Heart left ventricle (tissue), 16 donors: ENCODE data around the gene RAB13. TPM values are rescaled to one million over a fixed set of nuclear protein-coding genes. Genes with fewer than 3 reads are reported as not detected.
A peak's percentile ranks its signal among the peaks of the same experiment; 100 is the strongest.

ENCODE experiments used
- ATAC-seq, 4 donors: fragments of 200-7000 bp; cut with Tn5 transposase; one replicate each; pipeline ENCODE4 v1.9.1; 2020 to 2022; ENCODE audit warnings: moderate library complexity in 4 of 4, mild to moderate bottlenecking in 3 of 4, moderate number of reproducible peaks in 1 of 4
- DNase-seq, 5 donors: peaks; one replicate each; pipeline ENCODE4 v3.0.0-alpha.2; 2020
- H3K27ac ChIP-seq, 12 donors: fragments of 200-600 bp; sonication (generic) in 4 of 12; one replicate each; pipeline versions ENCODE4 v1.5.0 to v1.8.0; 2016 to 2022; ENCODE audit warnings: mild to moderate bottlenecking in 2 of 12
- H3K27me3 ChIP-seq, 9 donors: fragments of 200-600 bp; sonication (generic) in 2 of 9; one replicate each; pipeline versions ENCODE4 v1.5.1 to v1.8.0; 2016 to 2022; ENCODE audit warnings: mild to moderate bottlenecking in 3 of 9
- H3K36me3 ChIP-seq, 9 donors: fragments of 200-600 bp; sonication (generic) in 2 of 9; one replicate each; pipeline versions ENCODE4 v1.5.0 to v1.8.0; 2018 to 2022; ENCODE audit warnings: mild to moderate bottlenecking in 2 of 9
- H3K4me1 ChIP-seq, 12 donors: fragments of 200-600 bp; sonication (generic) in 4 of 12; one replicate each; pipeline versions ENCODE4 v1.5.0 to v1.8.0; 2016 to 2022; ENCODE audit warnings: mild to moderate bottlenecking in 3 of 12
- H3K4me3 ChIP-seq, 12 donors: fragments of 200-600 bp; sonication (generic) in 4 of 12; one replicate each; pipeline versions ENCODE4 v1.5.0 to v1.8.0; 2017 to 2022; ENCODE audit warnings: mild to moderate bottlenecking in 9 of 12, moderate library complexity in 4 of 12
- H3K9me3 ChIP-seq, 12 donors: fragments of 200-600 bp; sonication (generic) in 4 of 12; one replicate each; pipeline versions ENCODE4 v1.5.0 to v1.8.0; 2016 to 2022; ENCODE audit warnings: mild to moderate bottlenecking in 1 of 12
- POLR2A ChIP-seq, 2 donors: fragments of 450-650 bp; IDR thresholded peaks; one replicate each; pipeline ENCODE4 v1.6.1; 2017; ENCODE audit warnings: antibody characterized with exemption in 2 of 2, mild to moderate bottlenecking in 2 of 2, moderate library complexity in 2 of 2
- WGBS, 4 donors: extraction: QIAGEN DNeasy Blood & Tissue Kit in 2 of 4; methylation state at CpG; one replicate each; pipeline versions ENCODE4 v1.1.5 to v1.1.7; 2013 to 2018; 5-methylcytosine and 5-hydroxymethylcytosine counted together
- intact Hi-C, 10 donors: fragments of 100-400 bp; cut with DNase I; formaldehyde crosslinking; loops; one replicate each; pipeline versions ENCODE4 v1.11.1 to v1.14.2; 2022
- polyA plus RNA-seq, 2 donors: library from polyadenylated mRNA; stranded (reverse); fragments of 200-250 nt; gene quantifications; one replicate each; pipeline ENCODE4 v1.2.3, GENCODE V29; 2013
- total RNA-seq, 9 donors: library from RNA; depleted of rRNA in 2 of 9; stranded (reverse); fragments of >200 nt in 2 of 9; fragmentation: NEBNext Ultra II Directional in 3 of 9; extraction: Animal tissue kit (Norgen Biotek cat#: 25700) in 3 of 9; gene quantifications; one replicate each; pipeline versions ENCODE4 v1.1.0 to v1.2.4, GENCODE V29; 2016 to 2023
- TF ChIP-seq, protein P1 (sequence below), 12 donors: fragments of 200-600 bp; sonication (generic) in 4 of 12; IDR thresholded peaks; one replicate each; pipeline versions ENCODE4 v1.5.0 to v1.8.0; 2018 to 2022; ENCODE audit warnings: antibody characterized with exemption in 12 of 12, mild to moderate bottlenecking in 5 of 12
- donor health status: ischemic (EF 13 %, LVEDD 7.1; RV severe dilation, severe dysfunction).
- donor health status: healthy with polysubstance abuse.
- donor health status: DM: no; HTN: yes; CAD: no.
- donor health status: DM: no; HTN: no; CAD: no.
- donor health status: ischemic (EF 25% LVEDD 6.9; RV normal size, moderate dysfunction).
- donor health status: ischemic (EF 25% LVEDD 5.7; RV mildly dilated, moderate dysfunction).
- donor health status: healthy.
- donor health status: DM: yes; HTN: yes; CAD: no.
- donor health status: ischemic (EF 35%, LVEDD 5.7; RV mildly dilated, moderate dysfunction).
- donor health status: nonischemic (EF 11% LVEDD 7.7; RV severe dilation, severe dysfunction).
- donor health status: DM: yes; HTN: yes; CAD: no.
- donor health status: PGD.
- donor health status: ischemic (EF 29% LVEDD 5.4; RV normal size, mild dysfunction).
- donor health status: nonischemic (EF 23%, LVEDD 6.1; RV moderate dilation, normal function).

Gene RAB13
- total and polyA plus RNA-seq, 11 donors, result 18.2 to 107 (median 61.9) TPM

DNA sequence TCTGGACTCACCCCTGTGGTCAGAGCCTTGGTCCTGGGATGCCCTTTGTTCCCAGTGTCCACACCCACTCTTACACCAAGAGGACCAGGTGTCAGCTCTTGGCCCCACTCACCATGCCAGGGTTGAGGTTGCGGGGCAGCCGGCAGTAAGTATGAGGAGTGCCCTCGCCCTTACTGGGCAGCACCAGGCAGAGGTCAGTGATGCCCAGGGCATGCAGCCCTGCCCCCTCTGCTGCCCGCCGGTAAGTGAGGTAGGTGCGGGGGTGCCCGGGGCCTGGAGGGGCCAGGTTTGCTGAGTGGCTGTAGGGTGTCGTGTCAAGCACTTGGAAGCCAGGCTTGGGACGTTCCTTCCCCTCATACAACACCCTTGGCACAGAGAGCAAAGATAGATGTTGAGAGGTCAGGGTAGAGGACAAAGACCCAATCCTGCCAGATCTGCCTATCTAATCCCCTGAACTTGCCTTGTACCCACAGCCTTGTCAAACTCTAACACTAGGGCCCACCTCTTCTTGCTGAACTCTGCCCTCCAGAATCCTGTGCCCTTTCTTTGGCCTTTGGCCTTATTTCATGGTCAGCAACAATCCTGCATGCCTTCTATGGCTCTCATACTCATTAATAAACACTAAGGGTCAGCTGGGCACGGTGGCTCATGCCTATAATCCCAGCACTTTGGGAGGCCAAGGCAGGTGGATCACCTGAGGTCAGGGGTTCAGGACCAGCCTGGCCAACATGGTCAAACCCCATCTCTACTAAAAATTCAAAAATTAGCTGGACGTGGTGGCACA, 43.2 kb downstream of the RAB13 start:
- 74 to 77% (median 76%) methylated on average over 8 to 11 of the region's 11 CpGs for WGBS, 4 donors
- intact Hi-C loops, result loop anchor here in 4 of 10 donors (2.0 to 10.0 kb wide), 2 partner anchors 16 to 148 kb away; no protein-coding TSS in a partner anchor
- Histone ChIP-seq H3K4me1 (peaks cover 0 to 43% (median 29%) of the 10 kb centered on the region in 12 donors), H3K36me3 (peaks cover 0 to 69% (median 56%) of the 10 kb centered on the region in 9 donors), H3K27me3 (no peaks in the 10 kb centered on the region), H3K27ac (peak overlapping the region in 10 of 12 donors; percentile 17 to 100 (median 50)), H3K4me3 (no peak overlapping the region), H3K9me3 (no peaks in the 10 kb centered on the region)
- TF ChIP-seq, protein P1, sequence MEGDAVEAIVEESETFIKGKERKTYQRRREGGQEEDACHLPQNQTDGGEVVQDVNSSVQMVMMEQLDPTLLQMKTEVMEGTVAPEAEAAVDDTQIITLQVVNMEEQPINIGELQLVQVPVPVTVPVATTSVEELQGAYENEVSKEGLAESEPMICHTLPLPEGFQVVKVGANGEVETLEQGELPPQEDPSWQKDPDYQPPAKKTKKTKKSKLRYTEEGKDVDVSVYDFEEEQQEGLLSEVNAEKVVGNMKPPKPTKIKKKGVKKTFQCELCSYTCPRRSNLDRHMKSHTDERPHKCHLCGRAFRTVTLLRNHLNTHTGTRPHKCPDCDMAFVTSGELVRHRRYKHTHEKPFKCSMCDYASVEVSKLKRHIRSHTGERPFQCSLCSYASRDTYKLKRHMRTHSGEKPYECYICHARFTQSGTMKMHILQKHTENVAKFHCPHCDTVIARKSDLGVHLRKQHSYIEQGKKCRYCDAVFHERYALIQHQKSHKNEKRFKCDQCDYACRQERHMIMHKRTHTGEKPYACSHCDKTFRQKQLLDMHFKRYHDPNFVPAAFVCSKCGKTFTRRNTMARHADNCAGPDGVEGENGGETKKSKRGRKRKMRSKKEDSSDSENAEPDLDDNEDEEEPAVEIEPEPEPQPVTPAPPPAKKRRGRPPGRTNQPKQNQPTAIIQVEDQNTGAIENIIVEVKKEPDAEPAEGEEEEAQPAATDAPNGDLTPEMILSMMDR (IDR thresholded peaks at IDR 0.05), result no peak
- no peak for TF ChIP-seq POLR2A (IDR thresholded peaks at IDR 0.05)
- DNase-seq (no peak), ATAC-seq (no peak)

DNA sequence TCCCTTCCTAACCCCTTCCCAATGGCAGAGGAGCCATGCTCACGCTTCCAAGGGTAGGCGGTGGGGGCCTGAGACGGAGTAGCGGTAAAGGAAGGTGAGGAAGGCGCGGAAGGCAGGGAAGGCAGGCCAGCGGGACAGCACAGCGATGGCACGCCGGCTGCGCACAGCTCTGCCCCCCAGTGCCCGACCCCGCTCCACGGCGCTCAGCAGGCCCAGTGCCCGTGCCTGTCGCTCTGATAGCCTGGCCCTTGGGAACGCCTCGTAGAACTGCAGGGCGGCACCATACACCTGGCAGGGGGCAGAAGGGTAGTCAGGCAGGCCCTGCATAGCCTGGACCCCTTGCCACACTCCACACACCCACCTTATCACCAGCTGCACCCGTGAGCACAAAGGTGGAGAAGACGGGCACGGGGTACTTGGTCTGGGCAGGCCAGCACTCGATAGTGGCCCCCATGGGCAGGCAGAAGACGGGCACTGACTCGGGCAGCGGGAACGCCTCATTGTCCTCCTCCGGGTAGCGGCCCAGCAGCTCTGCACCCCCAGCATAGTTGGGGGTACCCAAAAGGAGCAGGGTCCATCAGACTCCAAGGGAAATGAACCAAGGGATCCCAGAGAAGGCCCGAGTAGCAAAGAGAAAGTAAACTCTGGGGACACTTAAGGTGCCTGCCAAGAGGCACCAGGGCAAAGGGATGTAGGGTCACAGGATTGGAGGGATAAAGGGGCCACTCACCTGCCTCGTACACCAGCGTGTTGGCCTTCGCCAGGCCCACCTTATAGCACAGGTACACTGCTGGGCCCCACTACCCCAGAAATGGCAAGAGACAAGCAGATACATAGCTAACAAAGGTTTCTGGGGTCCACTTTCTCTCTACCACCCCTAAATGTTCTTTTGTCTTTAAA, 44.1 kb downstream of the RAB13 start:
- ATAC-seq (no peak), DNase-seq (no peak)
- peaks cover 0 to 41% (median 28%) of the 10 kb centered on the region in 12 donors for H3K4me1 ChIP-seq
- intact Hi-C loops, result loop anchor here in 4 of 10 donors (2.0 to 10.0 kb wide), 2 partner anchors 15 to 147 kb away; no protein-coding TSS in a partner anchor
- TF ChIP-seq POLR2A (IDR thresholded peaks at IDR 0.05), result no peak
- TF ChIP-seq, protein P1 (IDR thresholded peaks at IDR 0.05), result no peak
- peak overlapping the region in 3 of 12 donors; percentile 48 to 100 (median 99) for H3K27ac ChIP-seq
- H3K4me3 ChIP-seq, result no peak overlapping the region
- H3K9me3 ChIP-seq, result no peaks in the 10 kb centered on the region
- H3K27me3 ChIP-seq, result no peaks in the 10 kb centered on the region
- WGBS, 4 donors, result 92 to 95% (median 94%) methylated on average over 31 to 34 of the region's 34 CpGs
- H3K36me3 ChIP-seq, result peaks cover 0 to 69% (median 56%) of the 10 kb centered on the region in 9 donors

DNA sequence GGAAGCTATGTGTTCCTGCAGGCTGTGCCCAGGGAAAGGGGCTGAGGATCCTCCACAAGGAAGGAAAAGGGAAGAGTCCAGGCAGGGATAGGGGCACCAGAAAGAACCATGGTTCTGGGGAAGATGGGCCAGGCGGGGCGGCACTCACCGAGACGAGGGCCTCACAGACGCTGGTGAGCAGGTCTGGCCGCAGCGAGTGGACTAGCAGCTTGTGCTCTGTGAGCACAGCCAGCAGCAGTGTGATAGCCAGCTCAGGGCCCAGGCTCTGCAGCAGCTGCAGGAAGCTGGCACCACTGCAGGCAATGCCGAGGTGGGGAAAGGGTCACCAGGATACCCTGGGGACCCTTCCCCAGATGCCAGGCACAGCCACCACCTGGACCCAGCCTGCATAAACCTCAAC, 45.4 kb downstream of the RAB13 start:
- Histone ChIP-seq H3K27me3 (no peaks in the 10 kb centered on the region), H3K9me3 (no peaks in the 10 kb centered on the region), H3K36me3 (peaks cover 0 to 82% (median 69%) of the 10 kb centered on the region in 9 donors), H3K27ac (no peak overlapping the region), H3K4me3 (no peak overlapping the region), H3K4me1 (peaks cover 0 to 35% (median 22%) of the 10 kb centered on the region in 12 donors)
- 86 to 92% (median 91%) methylated on average over 8 of the region's 8 CpGs for WGBS, 4 donors
- TF ChIP-seq, protein P1 (IDR thresholded peaks at IDR 0.05), result no peak
- no peak for TF ChIP-seq POLR2A (IDR thresholded peaks at IDR 0.05)
- ATAC-seq (no peak), DNase-seq (no peak)
- intact Hi-C loops, result loop anchor here in 4 of 10 donors (10.0 kb wide), 1 partner anchor 146 kb away; no protein-coding TSS in a partner anchor
